GM21529 (cell line): ENCODE measurements around the gene SPEM2.

Experiments used
- ATAC-seq: cut with Tn5 transposase; IDR thresholded peaks from one replicate; pipeline ENCODE4 v1.9.1; 2021; ENCODE audit not compliant: unreplicated experiment

SPEM2 gene

GRCh38 chr17:7440113-7440833, 14.9 kb downstream of the SPEM2 start:
- no peak for ATAC-seq

- no peak for ATAC-seq
Measured at GRCh38 chr17:7440834-7441195, 15.4 kb downstream of the SPEM2 start.

- ATAC-seq: no peak
Measured at GRCh38 chr17:7441266-7441665, 15.8 kb downstream of the SPEM2 start.

- no peak for ATAC-seq
Measured at GRCh38 chr17:7442142-7442541, 16.7 kb downstream of the SPEM2 start.

GRCh38 chr17:7443499-7444485, 18.4 kb downstream of the SPEM2 start:
- ATAC-seq: no peak

GRCh38 chr17:7444682-7445618, 19.5 kb downstream of the SPEM2 start, which contains the start of gene CHRNB1:
TSS of gene CHRNB1 (plus strand) at chr17:7445061. CDS start at chr17:7445128, 67 bp downstream.
- no peak for ATAC-seq

- no peak for ATAC-seq
Measured at GRCh38 chr17:7445619-7445968, 20.2 kb downstream of the SPEM2 start.

- no peak for ATAC-seq
Measured at GRCh38 chr17:7448461-7448860, 23.0 kb downstream of the SPEM2 start.

GRCh38 chr17:7459961-7460545, 34.6 kb downstream of the SPEM2 start:
- ATAC-seq: no peak

GRCh38 chr17:7460850-7461660, 35.6 kb downstream of the SPEM2 start:
- no peak for ATAC-seq

- no peak for ATAC-seq
Measured at GRCh38 chr17:7462474-7463371, 37.3 kb downstream of the SPEM2 start.

- ATAC-seq: no peak
Measured at GRCh38 chr17:7463372-7463846, 38.0 kb downstream of the SPEM2 start.

GRCh38 chr17:7464081-7464480, 38.7 kb downstream of the SPEM2 start:
- ATAC-seq: no peak

- no peak for ATAC-seq
Measured at GRCh38 chr17:7465597-7466275, 40.3 kb downstream of the SPEM2 start.

GRCh38 chr17:7466318-7466638, 40.9 kb downstream of the SPEM2 start:
- ATAC-seq: no peak

GRCh38 chr17:7466639-7467341, 41.4 kb downstream of the SPEM2 start:
- no peak for ATAC-seq

- no peak for ATAC-seq
Measured at GRCh38 chr17:7467498-7467897, 42.1 kb downstream of the SPEM2 start.

- no peak for ATAC-seq
Measured at GRCh38 chr17:7468290-7468689, 42.9 kb downstream of the SPEM2 start.
